HG03045 (cell line): ENCODE results near the gene GPR107.

Experiments used
- ATAC-seq: cut with Tn5 transposase; IDR thresholded peaks from one replicate; pipeline ENCODE4 v1.9.1; 2021; ENCODE audit warnings: mild to moderate bottlenecking, moderate library complexity; ENCODE audit not compliant: unreplicated experiment

Gene GPR107

DNA sequence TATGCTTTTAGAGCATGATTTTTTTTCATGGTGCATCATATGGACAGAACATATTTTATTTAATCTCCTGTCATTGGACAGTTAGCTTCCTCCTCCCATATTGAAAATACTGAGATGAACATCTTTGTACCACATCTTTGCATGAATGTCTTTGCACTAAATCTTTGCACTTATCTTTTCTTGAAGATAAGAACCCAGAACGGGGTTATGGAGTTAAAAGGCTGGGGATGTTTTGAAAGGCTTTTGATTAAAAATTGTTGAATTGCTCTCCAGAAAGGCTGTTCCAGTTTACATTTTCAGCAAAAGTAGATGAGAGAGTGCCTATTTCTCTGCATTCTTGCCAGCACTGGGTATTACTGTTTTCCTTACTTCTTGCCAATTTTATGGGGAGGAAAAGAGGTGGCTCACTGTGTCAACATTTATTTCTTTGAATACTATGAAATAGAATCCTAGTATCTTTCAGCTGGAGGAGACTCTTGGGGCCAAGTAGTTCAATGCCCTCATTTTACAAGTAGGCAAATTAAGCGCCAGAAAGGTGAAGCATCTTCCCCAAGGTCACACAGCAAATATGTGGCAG, 125.7 kb downstream of the GPR107 start:
- ATAC-seq, result no peak

DNA sequence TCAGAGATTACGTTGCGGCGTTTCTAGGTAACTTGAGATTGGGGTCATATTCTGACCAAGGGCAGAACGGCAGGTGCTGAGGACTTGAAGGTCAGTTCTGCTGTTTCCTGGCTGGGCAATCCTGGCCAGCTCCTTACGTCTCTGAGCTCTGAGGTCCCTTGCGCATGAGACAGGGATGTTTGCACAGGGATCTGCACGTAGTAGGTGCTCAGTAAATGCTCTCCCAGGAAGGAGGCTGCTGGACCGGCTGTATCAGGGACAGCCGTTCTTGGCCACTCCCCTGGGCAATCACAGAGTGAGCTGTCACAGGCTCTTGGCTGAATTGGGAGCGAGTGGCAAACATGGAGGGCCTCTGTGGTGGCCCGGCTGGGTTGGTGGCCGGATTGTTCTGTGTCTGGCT, 126.8 kb downstream of the GPR107 start:
- no peak for ATAC-seq

DNA sequence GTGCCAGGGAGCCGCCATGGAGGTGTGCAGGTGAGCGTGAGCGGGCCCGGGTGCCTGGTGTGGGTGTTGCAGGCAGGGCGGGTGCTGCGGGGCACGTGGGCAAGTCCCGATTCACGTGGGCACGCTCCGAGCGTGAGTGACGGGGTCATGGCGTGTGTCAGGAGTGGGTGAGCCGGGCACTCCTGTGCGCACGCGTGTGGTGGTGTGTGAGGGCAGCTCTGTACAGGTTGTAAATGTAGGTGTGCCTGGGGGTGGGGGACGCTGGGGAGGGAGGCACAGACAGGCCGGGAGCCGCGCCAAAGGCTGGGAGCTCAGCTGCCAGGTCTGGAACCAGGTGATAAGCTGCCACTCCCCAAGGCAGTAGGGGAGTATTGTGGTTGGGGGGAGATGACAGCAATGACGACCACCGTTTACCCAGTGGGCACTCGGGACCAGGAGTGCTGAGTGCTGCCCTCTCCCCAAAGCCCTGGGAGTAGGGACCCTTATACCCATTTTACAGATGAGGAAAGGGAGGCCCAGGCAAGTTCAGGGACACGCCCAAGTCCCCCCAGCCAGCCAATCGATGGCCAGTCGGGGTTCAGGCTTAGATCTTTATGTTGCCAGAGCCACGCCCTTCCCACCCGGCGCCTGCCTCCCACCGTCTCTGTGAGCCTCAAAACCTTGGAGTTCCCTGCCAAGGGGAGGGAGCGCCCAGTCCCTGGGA, 128.1 kb downstream of the GPR107 start:
- no peak for ATAC-seq

DNA sequence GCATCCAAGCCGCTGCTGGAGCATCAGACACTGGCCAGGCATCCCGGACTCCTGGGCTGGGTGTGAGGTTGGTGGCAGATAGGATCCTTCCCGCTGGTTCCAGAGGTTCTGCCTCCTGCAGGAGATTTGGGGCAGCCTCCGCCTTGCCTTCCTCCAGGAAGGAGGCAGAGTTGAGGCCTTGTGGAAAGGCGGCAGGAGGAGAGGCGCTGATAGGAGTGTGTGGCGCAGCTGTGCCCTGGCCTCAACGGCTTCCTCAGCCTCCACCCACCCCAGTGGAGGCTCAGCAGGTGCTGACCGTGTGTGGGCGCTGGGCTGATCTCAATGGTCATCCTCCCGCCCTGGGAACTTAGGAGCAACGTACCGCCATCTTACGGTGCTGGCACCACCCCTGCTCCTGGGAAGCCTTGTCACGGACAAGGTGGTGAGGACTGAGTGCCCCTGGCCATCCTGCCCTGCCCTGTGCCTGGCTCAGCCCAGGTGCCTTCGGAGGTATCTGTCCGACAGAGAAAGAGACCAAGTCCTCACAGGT, 128.7 kb downstream of the GPR107 start:
- no peak for ATAC-seq

DNA sequence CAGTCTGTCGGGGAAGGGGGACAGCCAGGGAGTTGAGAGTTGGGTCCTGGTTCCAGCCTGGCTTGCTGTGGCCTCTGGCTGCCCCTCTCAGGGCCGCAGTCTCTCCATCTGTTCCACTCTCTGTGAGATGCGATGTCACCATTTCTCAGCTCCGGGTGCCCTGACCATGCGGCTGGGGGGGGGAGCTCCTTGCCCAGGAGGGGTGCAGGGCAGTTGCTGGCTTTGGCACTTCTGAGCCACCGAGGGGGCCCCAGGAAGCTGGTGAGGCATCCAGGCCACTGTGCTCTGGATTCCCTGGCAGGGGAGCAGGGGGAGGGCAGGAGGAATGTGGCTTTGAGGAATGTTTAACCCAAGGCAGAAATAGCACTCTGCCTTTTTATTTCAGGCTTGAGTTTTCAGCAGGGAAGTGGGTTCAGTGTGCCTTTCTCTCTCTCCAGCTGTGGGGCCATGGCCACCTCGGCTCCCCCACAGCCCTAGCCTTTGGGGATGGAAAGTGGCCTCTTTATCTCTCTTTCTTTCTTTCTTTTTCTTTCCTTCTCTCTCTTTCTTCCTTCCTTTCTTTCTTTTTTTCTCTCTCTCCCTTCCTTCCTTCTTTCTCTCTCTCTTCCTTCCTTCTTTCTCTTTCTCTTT, 129.5 kb downstream of the GPR107 start:
- no peak for ATAC-seq

DNA sequence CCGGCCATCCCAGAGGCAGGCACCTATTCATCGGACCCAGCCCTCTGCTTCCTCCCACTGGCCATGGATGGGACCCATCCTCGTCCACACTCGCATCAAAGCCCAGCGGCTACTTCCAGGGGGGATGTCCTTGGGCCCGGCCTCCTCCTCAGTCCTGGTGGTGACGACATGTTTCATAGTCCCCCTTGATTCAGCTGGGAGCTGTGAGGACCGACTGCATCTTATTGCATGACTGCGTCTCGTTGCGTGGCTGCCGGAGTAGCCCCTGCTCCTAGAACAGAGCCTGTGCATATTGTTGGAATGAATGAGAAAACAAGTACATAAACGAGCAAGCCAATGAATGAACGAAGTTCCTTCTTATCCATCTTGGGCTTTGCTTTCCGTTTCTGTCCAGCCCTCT, 131.3 kb downstream of the GPR107 start:
- ATAC-seq, result no peak

DNA sequence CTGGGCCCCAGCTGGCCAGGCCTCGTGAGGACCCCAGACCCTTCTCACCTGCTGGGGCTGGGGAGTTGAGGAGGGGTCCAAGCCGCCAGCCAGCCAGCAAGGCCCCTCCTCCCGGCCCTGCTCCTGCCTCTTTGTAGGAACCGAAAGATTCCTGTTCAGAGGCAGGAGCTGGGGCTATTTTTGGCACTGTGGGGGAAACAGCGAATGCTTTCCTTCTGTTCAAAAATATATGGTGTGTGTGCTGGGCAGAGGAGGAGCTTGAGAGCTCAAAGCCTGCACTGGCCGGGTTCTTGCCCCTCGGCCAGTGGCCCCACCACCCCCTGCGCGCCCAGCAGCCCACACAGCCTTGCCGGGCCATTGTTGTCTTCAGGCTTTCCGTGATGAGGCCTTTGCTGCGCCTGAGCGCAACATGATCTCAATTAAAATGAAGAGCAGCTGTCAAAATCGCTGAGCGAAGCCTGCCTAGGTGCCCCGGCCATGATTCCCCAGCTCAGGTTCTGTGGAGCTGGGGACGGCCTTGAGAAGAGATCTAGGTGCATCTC, 131.9 kb downstream of the GPR107 start:
- ATAC-seq, result no peak

DNA sequence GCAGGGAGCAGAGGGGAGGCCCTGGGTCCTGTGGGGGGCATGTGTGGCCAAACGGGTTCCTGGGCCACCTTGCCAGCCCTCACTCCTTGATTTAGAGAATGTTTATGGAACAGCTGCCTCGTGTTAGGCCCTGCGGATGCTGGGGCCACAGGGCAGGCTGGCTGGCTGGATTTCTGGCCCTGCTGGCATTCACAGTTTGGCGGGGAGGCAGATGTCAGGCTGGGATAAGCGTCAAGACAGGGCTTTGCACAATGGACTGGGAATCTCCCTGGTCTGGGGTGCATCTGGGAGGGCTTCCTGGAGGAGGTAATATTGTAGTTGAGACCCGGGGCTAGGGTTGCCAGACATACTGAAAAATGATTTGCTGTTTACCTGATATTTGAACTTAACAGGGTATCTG, 132.3 kb downstream of the GPR107 start:
- no peak for ATAC-seq

DNA sequence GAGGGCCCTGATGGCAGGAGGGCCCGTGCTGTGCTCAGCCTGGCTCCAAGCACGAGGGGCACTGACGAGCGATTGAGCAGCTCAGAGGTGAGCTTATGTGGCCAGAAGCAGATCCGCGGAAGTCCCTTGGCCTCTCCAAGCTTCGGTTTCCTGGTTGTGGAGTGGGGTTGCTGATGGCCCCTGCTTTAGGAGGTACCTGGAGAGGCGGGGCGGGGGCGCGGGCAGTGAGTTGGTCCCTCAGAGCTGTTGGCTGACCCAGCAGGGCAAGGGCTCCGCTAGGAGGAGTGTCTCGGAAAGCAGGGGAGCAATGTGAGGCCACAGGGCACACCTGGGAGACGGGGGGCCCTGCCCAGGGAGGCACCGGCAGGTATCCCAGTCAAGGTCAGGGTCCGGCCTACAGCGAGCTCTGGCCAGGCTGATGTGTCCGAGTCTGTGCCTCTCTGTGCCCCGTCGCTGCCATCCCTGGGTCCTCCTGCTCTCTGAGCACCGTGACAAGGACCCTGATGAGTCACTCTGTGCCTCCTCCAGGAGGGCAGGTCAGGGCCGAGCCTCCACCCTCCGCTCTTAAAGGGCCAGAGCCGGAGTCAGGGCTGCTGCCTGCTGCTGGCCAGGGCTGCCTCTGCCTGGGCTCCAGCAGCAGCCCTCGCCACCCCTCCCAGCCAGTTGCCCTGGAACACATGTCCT, 133.3 kb downstream of the GPR107 start:
- ATAC-seq, result no peak

DNA sequence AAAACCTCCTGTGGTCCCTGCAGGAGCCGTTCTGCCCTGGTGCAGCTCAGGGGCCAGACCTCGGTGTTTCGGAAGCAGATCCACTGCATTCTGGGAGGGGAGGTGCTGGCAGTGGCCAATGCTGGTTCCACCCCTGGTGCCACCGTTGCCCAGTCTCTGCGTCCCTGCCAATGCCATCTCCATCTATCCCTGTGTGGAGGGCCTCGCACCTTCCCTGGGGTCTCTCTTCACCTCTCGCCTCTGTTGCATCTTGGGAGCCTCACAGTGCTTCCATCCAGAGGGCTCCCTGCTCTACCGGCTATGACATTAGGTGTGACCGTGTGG, 133.8 kb downstream of the GPR107 start:
- no peak for ATAC-seq

DNA sequence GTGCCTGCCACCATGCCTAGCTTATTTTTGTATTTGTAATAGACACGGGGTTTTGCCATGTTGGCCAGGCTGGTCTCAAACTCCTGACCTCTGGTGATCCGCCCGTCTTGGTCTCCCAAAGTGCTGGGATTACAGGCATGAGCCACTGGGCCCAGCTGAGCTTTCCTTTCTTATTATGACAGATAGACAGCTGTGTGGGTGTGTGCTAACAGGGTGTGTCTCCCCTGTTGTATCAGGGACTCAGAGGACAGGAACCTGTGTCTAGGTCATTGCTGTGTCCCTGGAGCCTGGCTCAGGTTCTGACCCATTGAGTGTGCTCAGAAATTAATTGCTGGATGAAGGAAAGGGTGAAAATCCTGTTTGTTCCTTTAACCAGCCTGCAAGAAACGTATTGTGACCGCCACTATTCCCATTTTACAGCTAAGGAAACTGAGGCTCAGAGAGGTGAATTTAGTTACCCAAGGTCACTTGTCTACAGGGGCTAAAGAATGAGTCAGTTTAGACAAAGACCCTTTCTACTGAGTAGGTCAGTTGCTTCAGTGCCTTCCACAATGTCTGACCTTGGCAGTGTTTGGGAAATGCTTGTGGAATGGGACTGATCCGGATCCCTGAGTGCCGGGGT, 135.3 kb downstream of the GPR107 start:
- ATAC-seq, result no peak
